Spleen (tissue), 7 donors: Measurements from ENCODE around the gene PTX4.

ENCODE experiments used
- CTCF ChIP-seq, 11 experiments: fragments of 200-600 bp in 7 of 11; fragments of 450-650 bp in 4 of 11; sonication (generic) in 4 of 11; IDR thresholded peaks in 8 of 11; conservative IDR thresholded peaks in 3 of 11; 1 replicate in 7 of 11; 2 replicates in 4 of 11; pipeline versions ENCODE4 v1.4.0 to v1.8.0; 2016 to 2021; ENCODE audit warnings: antibody characterized with exemption in 11 of 11, inconsistent platforms in 4 of 11, mild to moderate bottlenecking in 1 of 11
- POLR2AphosphoS5 ChIP-seq, 3 donors: sonication (generic); formaldehyde crosslinking; IDR thresholded peaks; one replicate each; pipeline ENCODE4 v1.5.1; 2017; ENCODE audit warnings: antibody characterized with exemption in 3 of 3
- donor health status: DM: no; HTN: no; CAD: no; lungs with moderate emphysema.
- donor health status: DM: no; HTN: no; CAD: no.
- donor health status: DM: no; HTN: no; CAD: no.

- no peak for TF ChIP-seq CTCF (IDR thresholded peaks at IDR 0.05 in 8 of 11, conservative IDR thresholded peaks at IDR 0.05 in 3 of 11)
- no peak for TF ChIP-seq POLR2AphosphoS5 (IDR thresholded peaks at IDR 0.05)
These were observed 6.0 kb upstream of the PTX4 start for GRCh38 chr16:1494711-1495110.
